Measurements from ENCODE around the gene PLEKHA7.

PLEKHA7 gene

GRCh38 chr11:16763746-16764145 lies 250.5 kb downstream of the PLEKHA7 start:
- TF ChIP-seq SIN3A (IDR thresholded peaks at IDR 0.05; ENCODE audit: borderline replicate concordance, insufficient read depth, low read length) = no peak
- TF ChIP-seq, protein P1, sequence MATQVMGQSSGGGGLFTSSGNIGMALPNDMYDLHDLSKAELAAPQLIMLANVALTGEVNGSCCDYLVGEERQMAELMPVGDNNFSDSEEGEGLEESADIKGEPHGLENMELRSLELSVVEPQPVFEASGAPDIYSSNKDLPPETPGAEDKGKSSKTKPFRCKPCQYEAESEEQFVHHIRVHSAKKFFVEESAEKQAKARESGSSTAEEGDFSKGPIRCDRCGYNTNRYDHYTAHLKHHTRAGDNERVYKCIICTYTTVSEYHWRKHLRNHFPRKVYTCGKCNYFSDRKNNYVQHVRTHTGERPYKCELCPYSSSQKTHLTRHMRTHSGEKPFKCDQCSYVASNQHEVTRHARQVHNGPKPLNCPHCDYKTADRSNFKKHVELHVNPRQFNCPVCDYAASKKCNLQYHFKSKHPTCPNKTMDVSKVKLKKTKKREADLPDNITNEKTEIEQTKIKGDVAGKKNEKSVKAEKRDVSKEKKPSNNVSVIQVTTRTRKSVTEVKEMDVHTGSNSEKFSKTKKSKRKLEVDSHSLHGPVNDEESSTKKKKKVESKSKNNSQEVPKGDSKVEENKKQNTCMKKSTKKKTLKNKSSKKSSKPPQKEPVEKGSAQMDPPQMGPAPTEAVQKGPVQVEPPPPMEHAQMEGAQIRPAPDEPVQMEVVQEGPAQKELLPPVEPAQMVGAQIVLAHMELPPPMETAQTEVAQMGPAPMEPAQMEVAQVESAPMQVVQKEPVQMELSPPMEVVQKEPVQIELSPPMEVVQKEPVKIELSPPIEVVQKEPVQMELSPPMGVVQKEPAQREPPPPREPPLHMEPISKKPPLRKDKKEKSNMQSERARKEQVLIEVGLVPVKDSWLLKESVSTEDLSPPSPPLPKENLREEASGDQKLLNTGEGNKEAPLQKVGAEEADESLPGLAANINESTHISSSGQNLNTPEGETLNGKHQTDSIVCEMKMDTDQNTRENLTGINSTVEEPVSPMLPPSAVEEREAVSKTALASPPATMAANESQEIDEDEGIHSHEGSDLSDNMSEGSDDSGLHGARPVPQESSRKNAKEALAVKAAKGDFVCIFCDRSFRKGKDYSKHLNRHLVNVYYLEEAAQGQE (IDR thresholded peaks at IDR 0.05; ENCODE audit: insufficient read depth in 1 of 2, low read depth in 2 of 2, low read length in 2 of 2) = no peak
- TF ChIP-seq TAF1 (IDR thresholded peaks at IDR 0.05; ENCODE audit: borderline replicate concordance, insufficient read depth, low read length) = no peak
- no peak for TF ChIP-seq FOXP2 (optimal IDR thresholded peaks at IDR 0.05; ENCODE audit: borderline replicate concordance, extremely low read depth, extremely low read length, insufficient read depth)
- TF ChIP-seq POLR2AphosphoS5 (IDR thresholded peaks at IDR 0.05; ENCODE audit: low read depth, low read length) = no peak

DNA sequence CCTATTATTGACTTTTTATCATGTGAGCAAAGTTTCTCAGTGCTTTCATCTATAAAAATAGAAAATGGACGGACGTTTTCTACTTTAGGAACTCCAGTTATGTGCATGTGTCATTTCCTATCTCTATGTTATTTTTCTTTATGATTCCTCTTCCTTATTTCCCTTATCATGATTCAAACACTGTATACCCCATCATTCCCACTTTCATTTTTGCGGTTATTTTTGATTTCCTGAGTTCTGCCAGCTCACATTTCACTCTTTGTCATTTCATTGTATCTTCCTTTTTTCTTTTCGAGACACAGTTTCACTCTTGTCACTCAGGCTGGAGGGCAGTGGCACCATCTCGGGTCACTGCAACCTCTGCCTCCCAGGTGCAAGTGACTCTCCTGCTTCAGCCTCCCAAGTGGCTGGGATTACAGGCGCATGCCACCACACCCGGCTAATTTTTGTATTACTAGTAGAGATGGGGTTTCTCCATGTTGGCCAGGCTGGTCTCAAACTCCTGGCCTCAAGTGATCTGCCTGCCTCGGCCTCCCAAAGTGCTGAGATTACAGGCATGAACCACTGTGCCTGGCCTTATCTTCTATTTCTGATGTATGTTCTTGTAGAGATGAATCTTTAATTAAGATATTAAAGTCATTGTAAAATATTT lies 254.2 kb downstream of the PLEKHA7 start:
- TF ChIP-seq TAF1 (IDR thresholded peaks at IDR 0.05; ENCODE audit: borderline replicate concordance, insufficient read depth, low read length) (no peak), FOXP2 (optimal IDR thresholded peaks at IDR 0.05; ENCODE audit: borderline replicate concordance, extremely low read depth, extremely low read length, insufficient read depth) (no peak), SIN3A (IDR thresholded peaks at IDR 0.05; ENCODE audit: borderline replicate concordance, insufficient read depth, low read length) (no peak), POLR2AphosphoS5 (IDR thresholded peaks at IDR 0.05; ENCODE audit: low read depth, low read length) (no peak)
- TF ChIP-seq, protein P1 (IDR thresholded peaks at IDR 0.05; ENCODE audit: insufficient read depth in 1 of 2, low read depth in 2 of 2, low read length in 2 of 2) = no peak

DNA sequence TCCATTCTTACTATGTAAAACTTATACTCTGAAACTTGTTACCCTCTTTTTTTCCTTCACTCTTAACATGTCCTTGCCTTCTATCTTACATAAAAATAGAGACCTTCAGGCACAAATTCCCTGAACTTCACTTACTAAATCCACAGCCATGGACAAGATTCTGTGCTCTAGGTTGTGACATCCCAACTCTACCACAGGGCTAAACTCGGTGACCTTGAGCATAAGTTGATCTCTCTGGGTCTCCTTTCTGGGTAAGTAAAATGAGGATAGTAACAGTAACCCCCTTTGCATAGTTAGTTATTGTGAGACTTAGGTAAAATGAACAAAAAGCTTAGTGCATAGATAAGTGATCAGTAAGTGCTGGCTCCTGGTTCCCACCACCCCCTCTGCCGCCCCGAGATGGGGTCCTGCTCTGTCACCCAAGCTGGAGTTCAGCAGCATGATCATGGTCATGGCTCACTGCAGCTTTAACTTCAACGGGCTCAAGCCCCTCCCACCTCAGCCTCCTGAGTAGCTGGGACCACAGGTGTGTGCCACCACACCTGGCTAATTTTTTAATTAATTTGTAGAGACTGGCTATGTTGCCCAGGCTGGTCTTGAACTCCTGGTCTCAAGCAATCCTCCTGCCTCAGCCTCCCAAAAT lies 255.7 kb downstream of the PLEKHA7 start:
- TF ChIP-seq FOXP2 (optimal IDR thresholded peaks at IDR 0.05; ENCODE audit: borderline replicate concordance, extremely low read depth, extremely low read length, insufficient read depth) (no peak), POLR2AphosphoS5 (IDR thresholded peaks at IDR 0.05; ENCODE audit: low read depth, low read length) (peak; percentile 36; the same call in 1 of the 2 replicates)

DNA sequence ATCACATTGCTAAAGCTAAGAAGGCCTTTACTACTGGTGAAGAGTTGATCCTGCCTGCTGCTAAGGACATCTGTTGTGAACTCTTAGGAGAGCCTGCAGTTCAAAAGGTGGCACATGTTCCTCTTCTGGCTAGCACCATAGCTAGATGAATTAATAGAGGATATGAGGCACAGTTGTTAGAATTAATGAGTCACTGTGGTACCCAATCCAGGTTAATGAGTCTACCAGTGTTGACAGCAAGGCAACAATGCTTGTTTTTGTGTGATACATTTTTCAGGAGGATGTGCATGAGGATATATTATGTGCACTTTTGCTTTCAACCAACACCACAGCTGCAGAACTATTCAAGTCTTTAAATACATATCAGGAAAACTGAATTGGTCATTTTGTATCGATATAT lies 263.8 kb downstream of the PLEKHA7 start:
- no peak for TF ChIP-seq TAF1 (IDR thresholded peaks at IDR 0.05; ENCODE audit: borderline replicate concordance, insufficient read depth, low read length)
- TF ChIP-seq POLR2AphosphoS5 (IDR thresholded peaks at IDR 0.05; ENCODE audit: low read depth, low read length) = no peak
- TF ChIP-seq SIN3A (IDR thresholded peaks at IDR 0.05; ENCODE audit: borderline replicate concordance, insufficient read depth, low read length) = no peak
- no peak for TF ChIP-seq FOXP2 (optimal IDR thresholded peaks at IDR 0.05; ENCODE audit: borderline replicate concordance, extremely low read depth, extremely low read length, insufficient read depth)
- TF ChIP-seq, protein P1 (IDR thresholded peaks at IDR 0.05; ENCODE audit: insufficient read depth in 1 of 2, low read depth in 2 of 2, low read length in 2 of 2) = no peak

DNA sequence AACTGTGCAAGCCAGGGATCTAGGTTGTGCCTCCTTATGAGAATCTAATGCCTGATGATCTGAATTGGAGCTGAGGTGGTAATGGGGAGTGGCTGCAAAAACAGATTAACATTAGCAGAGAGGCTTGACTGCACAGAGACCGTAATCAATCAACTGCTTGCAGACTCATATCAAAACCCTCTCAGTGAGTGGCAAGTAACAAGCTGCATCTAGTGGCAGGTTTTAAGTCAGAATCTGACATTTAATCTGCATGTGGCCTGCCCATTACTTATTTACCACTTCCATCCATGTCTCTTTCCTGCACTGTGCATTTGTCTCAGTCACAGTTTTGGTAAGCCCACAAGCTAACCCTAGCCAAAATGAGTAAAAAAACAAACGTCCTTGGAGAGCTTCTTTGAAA lies 264.5 kb downstream of the PLEKHA7 start:
- TF ChIP-seq TAF1 (IDR thresholded peaks at IDR 0.05; ENCODE audit: borderline replicate concordance, insufficient read depth, low read length) (no peak), FOXP2 (optimal IDR thresholded peaks at IDR 0.05; ENCODE audit: borderline replicate concordance, extremely low read depth, extremely low read length, insufficient read depth) (no peak), SIN3A (IDR thresholded peaks at IDR 0.05; ENCODE audit: borderline replicate concordance, insufficient read depth, low read length) (no peak), POLR2AphosphoS5 (IDR thresholded peaks at IDR 0.05; ENCODE audit: low read depth, low read length) (no peak)
- TF ChIP-seq, protein P1 (IDR thresholded peaks at IDR 0.05; ENCODE audit: insufficient read depth in 1 of 2, low read depth in 2 of 2, low read length in 2 of 2) = no peak

Data from PFSK-1 (cell line).